Stomach smooth muscle (tissue), 2 donors: ENCODE measurements around the gene PRIMPOL.
A peak's percentile ranks its signal among the peaks of the same experiment; 100 is the strongest.

ENCODE experiments used
- H3K27ac ChIP-seq: one replicate; pipeline ENCODE4 v1.7.0; 2013; ENCODE audit warnings: mild to moderate bottlenecking, low read length, inconsistent platforms
- H3K27me3 ChIP-seq, 2 donors: one replicate each; pipeline ENCODE4 v1.7.0; 2013; ENCODE audit warnings: low read length in 2 of 2; ENCODE audit not compliant: insufficient read depth in 2 of 2, control insufficient read depth in 1 of 2
- H3K36me3 ChIP-seq, 2 donors: one replicate each; pipeline ENCODE4 v1.7.0; 2013; ENCODE audit warnings: low read length in 2 of 2; ENCODE audit not compliant: control insufficient read depth in 2 of 2, insufficient read depth in 2 of 2
- H3K4me1 ChIP-seq: one replicate; pipeline ENCODE4 v1.7.0; 2013; ENCODE audit warnings: low read length; ENCODE audit not compliant: control insufficient read depth, insufficient read depth
- H3K4me3 ChIP-seq, 2 donors: one replicate each; pipeline ENCODE4 v1.7.0; 2013; ENCODE audit warnings: low read length in 2 of 2
- H3K9ac ChIP-seq, 2 donors: one replicate each; pipeline ENCODE4 v1.7.0; 2013; ENCODE audit warnings: low read length in 2 of 2, mild to moderate bottlenecking in 1 of 2
- H3K9me3 ChIP-seq, 2 donors: one replicate each; pipeline ENCODE4 v1.7.0; 2013; ENCODE audit warnings: low read length in 2 of 2; ENCODE audit not compliant: control insufficient read depth in 2 of 2
- donor health status: healthy.
- donor health status: Pancreatic carcinoma.

Gene PRIMPOL

GRCh38 chr4:184689681-184690080 lies 40.1 kb downstream of the PRIMPOL start:
- no peaks in the 10 kb centered on the region for H3K9me3 ChIP-seq
- no peaks in the 10 kb centered on the region for H3K4me1 ChIP-seq
- H3K9ac ChIP-seq, result no peak overlapping the region
- H3K36me3 ChIP-seq, result peaks cover 2 to 7% of the 10 kb centered on the region in 2 donors
- no peak overlapping the region for H3K27ac ChIP-seq
- no peak overlapping the region for H3K4me3 ChIP-seq
- no peaks in the 10 kb centered on the region for H3K27me3 ChIP-seq

- Histone ChIP-seq H3K27me3 (no peaks in the 10 kb centered on the region), H3K36me3 (peaks cover 0 to 4% of the 10 kb centered on the region in 2 donors), H3K9ac (no peak overlapping the region), H3K9me3 (no peaks in the 10 kb centered on the region), H3K27ac (no peak overlapping the region), H3K4me3 (no peak overlapping the region), H3K4me1 (no peaks in the 10 kb centered on the region)
Observed at GRCh38 chr4:184693056-184693455, 43.5 kb downstream of the PRIMPOL start.

GRCh38 chr4:184694412-184694956 lies 44.9 kb downstream of the PRIMPOL start:
- no peak overlapping the region for H3K27ac ChIP-seq
- no peaks in the 10 kb centered on the region for H3K4me1 ChIP-seq
- H3K36me3 ChIP-seq, result peaks cover 0 to 2% of the 10 kb centered on the region in 2 donors
- H3K9ac ChIP-seq, result no peak overlapping the region
- no peak overlapping the region for H3K4me3 ChIP-seq
- no peaks in the 10 kb centered on the region for H3K9me3 ChIP-seq
- H3K27me3 ChIP-seq, result no peaks in the 10 kb centered on the region

GRCh38 chr4:184695178-184695896 lies 45.8 kb downstream of the PRIMPOL start:
- no peak overlapping the region for H3K4me3 ChIP-seq
- peaks cover 0 to 2% of the 10 kb centered on the region in 2 donors for H3K36me3 ChIP-seq
- H3K27me3 ChIP-seq, result no peaks in the 10 kb centered on the region
- H3K27ac ChIP-seq, result peak overlapping the region; percentile 13
- H3K4me1 ChIP-seq, result no peaks in the 10 kb centered on the region
- H3K9me3 ChIP-seq, result no peaks in the 10 kb centered on the region
- no peak overlapping the region for H3K9ac ChIP-seq

- no peaks in the 10 kb centered on the region for H3K27me3 ChIP-seq
- H3K36me3 ChIP-seq, result peaks cover 0 to 2% of the 10 kb centered on the region in 2 donors
- no peak overlapping the region for H3K27ac ChIP-seq
- H3K4me1 ChIP-seq, result no peaks in the 10 kb centered on the region
- no peak overlapping the region for H3K4me3 ChIP-seq
- H3K9me3 ChIP-seq, result no peaks in the 10 kb centered on the region
- no peak overlapping the region for H3K9ac ChIP-seq
Observed at GRCh38 chr4:184697956-184698355, 48.4 kb downstream of the PRIMPOL start.

- Histone ChIP-seq H3K27ac (no peak overlapping the region), H3K9me3 (no peaks in the 10 kb centered on the region), H3K4me3 (no peak overlapping the region), H3K36me3 (no peaks in the 10 kb centered on the region), H3K4me1 (no peaks in the 10 kb centered on the region), H3K27me3 (no peaks in the 10 kb centered on the region), H3K9ac (no peak overlapping the region)
Observed at GRCh38 chr4:184699941-184700340, 50.4 kb downstream of the PRIMPOL start.

- H3K4me3 ChIP-seq, result no peak overlapping the region
- H3K27me3 ChIP-seq, result no peaks in the 10 kb centered on the region
- H3K27ac ChIP-seq, result no peak overlapping the region
- no peaks in the 10 kb centered on the region for H3K36me3 ChIP-seq
- no peaks in the 10 kb centered on the region for H3K4me1 ChIP-seq
- no peak overlapping the region for H3K9ac ChIP-seq
- H3K9me3 ChIP-seq, result no peaks in the 10 kb centered on the region
Observed at GRCh38 chr4:184702114-184702513, 52.6 kb downstream of the PRIMPOL start.

GRCh38 chr4:184705692-184706091 lies 56.2 kb downstream of the PRIMPOL start:
- H3K36me3 ChIP-seq, result no peaks in the 10 kb centered on the region
- no peaks in the 10 kb centered on the region for H3K27me3 ChIP-seq
- no peak overlapping the region for H3K4me3 ChIP-seq
- H3K4me1 ChIP-seq, result no peaks in the 10 kb centered on the region
- no peak overlapping the region for H3K27ac ChIP-seq
- H3K9ac ChIP-seq, result no peak overlapping the region
- no peaks in the 10 kb centered on the region for H3K9me3 ChIP-seq

GRCh38 chr4:184706453-184706852 lies 56.9 kb downstream of the PRIMPOL start:
- no peaks in the 10 kb centered on the region for H3K27me3 ChIP-seq
- no peaks in the 10 kb centered on the region for H3K4me1 ChIP-seq
- H3K9ac ChIP-seq, result no peak overlapping the region
- no peaks in the 10 kb centered on the region for H3K36me3 ChIP-seq
- H3K9me3 ChIP-seq, result no peaks in the 10 kb centered on the region
- H3K27ac ChIP-seq, result no peak overlapping the region
- H3K4me3 ChIP-seq, result no peak overlapping the region

- Histone ChIP-seq H3K4me3 (no peak overlapping the region), H3K27ac (no peak overlapping the region), H3K4me1 (no peaks in the 10 kb centered on the region), H3K27me3 (no peaks in the 10 kb centered on the region), H3K9me3 (no peaks in the 10 kb centered on the region), H3K36me3 (no peaks in the 10 kb centered on the region), H3K9ac (no peak overlapping the region)
Observed at GRCh38 chr4:184712322-184712721, 62.8 kb downstream of the PRIMPOL start.

GRCh38 chr4:184713887-184714286 lies 64.3 kb downstream of the PRIMPOL start:
- H3K36me3 ChIP-seq, result no peaks in the 10 kb centered on the region
- no peaks in the 10 kb centered on the region for H3K4me1 ChIP-seq
- no peak overlapping the region for H3K9ac ChIP-seq
- H3K27ac ChIP-seq, result no peak overlapping the region
- no peak overlapping the region for H3K4me3 ChIP-seq
- no peaks in the 10 kb centered on the region for H3K27me3 ChIP-seq
- H3K9me3 ChIP-seq, result no peaks in the 10 kb centered on the region
